ENCODE results near the gene SEPTIN6. TPM values are rescaled to one million over a fixed set of nuclear protein-coding genes. Genes with fewer than 3 reads are reported as not detected.
A peak's percentile ranks its signal among the peaks of the same experiment; 100 is the strongest.

SEPTIN6 gene
- total RNA-seq, 1 experiment from 2014 or later = 62.9 TPM

GRCh38 chrX:119688911-119689321, 4.1 kb downstream of the SEPTIN6 start (continued):
- no peak for TF ChIP-seq HMGXB4 (CRISPR knock-in tag; IDR thresholded peaks at IDR 0.05)
- no peak for TF ChIP-seq ZNF219 (CRISPR knock-in tag; IDR thresholded peaks at IDR 0.05; ENCODE audit: borderline replicate concordance)
- TF ChIP-seq CREM (CRISPR knock-in tag; IDR thresholded peaks at IDR 0.05) = no peak
- TF ChIP-seq ZNF512 (CRISPR knock-in tag; IDR thresholded peaks at IDR 0.05; ENCODE audit: borderline replicate concordance) = no peak
- TF ChIP-seq RORB (CRISPR knock-in tag; IDR thresholded peaks at IDR 0.05) = no peak
- no peak for TF ChIP-seq IRF2 (CRISPR knock-in tag; IDR thresholded peaks at IDR 0.05; ENCODE audit: borderline replicate concordance, low read depth)

- Mint-ChIP-seq H3K27me3 (ENCODE audit: low read depth) (no peaks in the 10 kb centered on the region), H3K4me1 (peaks cover 49% of the 10 kb centered on the region), H3K27ac (no peak overlapping the region), H3K36me3 (no peaks in the 10 kb centered on the region), H3K9me3 (no peaks in the 10 kb centered on the region), H3K4me3 (no peak overlapping the region)
- ChIA-PET CTCF (no interaction called here), POLR2A (no interaction called here)
- no peak for ATAC-seq
- TF ChIP-seq MXD4 (CRISPR knock-in tag; IDR thresholded peaks at IDR 0.05; ENCODE audit: borderline replicate concordance) (no peak), GTF2I (CRISPR knock-in tag; conservative IDR thresholded peaks at IDR 0.05) (no peak), ARID4B (CRISPR knock-in tag; IDR thresholded peaks at IDR 0.05; ENCODE audit: borderline replicate concordance) (no peak), KAT7 (CRISPR knock-in tag; IDR thresholded peaks at IDR 0.05; ENCODE audit: borderline replicate concordance) (no peak), SP1 (CRISPR knock-in tag; conservative IDR thresholded peaks at IDR 0.05) (no peak)
- DNase-seq (ENCODE audit: low spot score) = no peak
These were observed 5.1 kb downstream of the SEPTIN6 start for GRCh38 chrX:119687661-119688413.

GRCh38 chrX:119686087-119686691, 6.8 kb downstream of the SEPTIN6 start:
- Mint-ChIP-seq H3K27me3 (ENCODE audit: low read depth) (no peaks in the 10 kb centered on the region), H3K4me3 (no peak overlapping the region), H3K27ac (peak overlapping the region; percentile 93), H3K4me1 (peaks cover 52% of the 10 kb centered on the region), H3K36me3 (no peaks in the 10 kb centered on the region), H3K9me3 (no peaks in the 10 kb centered on the region)
- DNase-seq (ENCODE audit: low spot score) (no peak), ATAC-seq (peak; percentile 44)
- CTCF ChIA-PET = interaction anchor here (1.4 kb wide), 1 partner anchor 174 kb away, joined by 4 read pairs; no protein-coding TSS in a partner anchor
- TF ChIP-seq ZNF532 (CRISPR knock-in tag; IDR thresholded peaks at IDR 0.05; ENCODE audit: borderline replicate concordance) (no peak), NR1H2 (CRISPR knock-in tag; IDR thresholded peaks at IDR 0.05) (no peak), EMX1 (CRISPR knock-in tag; IDR thresholded peaks at IDR 0.05) (no peak), TEAD1 (CRISPR knock-in tag; IDR thresholded peaks at IDR 0.05) (no peak), MXD4 (CRISPR knock-in tag; IDR thresholded peaks at IDR 0.05; ENCODE audit: borderline replicate concordance) (no peak), GABPB1 (CRISPR knock-in tag; IDR thresholded peaks at IDR 0.05) (no peak)
- POLR2A ChIA-PET = no interaction called here
